ENCODE data around the gene NEU1. TPM values are rescaled to one million over a fixed set of nuclear protein-coding genes. Genes with fewer than 3 reads are reported as not detected.
"Not testable (repeated sequence)": the region's sequence is repeated elsewhere in the genome, so short reads cannot be mapped to it uniquely, and the experiment has no call there.

NEU1 gene
- 25.0 TPM for polyA plus RNA-seq

DNA sequence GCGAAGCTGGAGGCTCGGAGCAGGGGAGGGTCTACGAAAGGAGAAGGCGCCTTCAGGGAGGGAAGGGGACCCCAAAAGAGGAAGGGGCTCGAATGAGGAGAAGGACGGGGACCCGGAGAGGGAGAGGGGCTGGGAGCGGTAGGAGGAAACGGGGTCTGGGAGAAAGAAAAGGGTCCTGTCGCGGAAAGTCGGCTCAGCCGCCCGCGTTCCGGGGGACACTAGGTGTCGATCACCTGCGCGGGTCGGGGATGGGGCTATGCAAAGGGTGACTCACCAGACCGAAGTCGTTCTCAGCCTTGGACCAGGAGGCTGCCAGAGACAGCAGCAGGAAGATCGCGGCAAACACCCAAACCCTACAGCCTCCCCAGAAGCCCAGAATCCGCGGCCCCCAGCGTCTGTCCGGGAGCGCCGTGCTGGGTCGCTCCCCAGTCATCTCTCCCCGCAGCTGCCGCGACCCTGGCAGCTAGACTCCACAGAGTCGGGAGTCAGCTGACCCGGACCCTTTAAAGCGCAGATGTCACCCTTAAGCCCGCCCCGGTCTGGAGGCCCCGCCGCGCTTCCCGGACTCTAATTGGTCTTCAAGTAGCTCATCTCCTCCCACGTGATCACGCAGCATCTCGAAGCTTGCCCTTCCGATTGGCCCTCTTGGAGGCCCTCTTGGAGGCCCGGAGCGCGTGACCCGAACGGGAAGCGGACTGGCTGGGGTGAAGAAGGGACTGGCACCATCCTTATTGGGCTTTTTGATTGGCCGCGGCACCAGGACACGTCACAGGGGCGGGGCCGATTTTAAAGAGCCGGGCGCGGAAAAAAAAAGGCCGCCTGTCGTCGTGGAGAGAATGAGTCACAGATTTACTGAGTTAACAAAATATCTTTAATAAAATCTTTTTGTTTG lies at the start of gene NEU1:
NEU1 (minus strand) TSS at position 478 of the 892 bp plus-strand sequence; CDS start at position 433, 45 bp downstream.
- H3K27me3 Mint-ChIP-seq: no peaks in the 10 kb centered on the region
- peak within 1 kb of the TSS; percentile 85 to 97 (median 96) for H3K27ac Mint-ChIP-seq
- H3K4me3 Mint-ChIP-seq: peak within 1 kb of the TSS; percentile 85 to 98 (median 95)
- H3K36me3 Mint-ChIP-seq: peaks cover 5% of the 10 kb centered on the region
- H3K4me1 Mint-ChIP-seq: peaks cover 13 to 17% (median 14%) of the 10 kb centered on the region in 3 donors
- no peaks in the 10 kb centered on the region for H3K9me3 Mint-ChIP-seq

DNA sequence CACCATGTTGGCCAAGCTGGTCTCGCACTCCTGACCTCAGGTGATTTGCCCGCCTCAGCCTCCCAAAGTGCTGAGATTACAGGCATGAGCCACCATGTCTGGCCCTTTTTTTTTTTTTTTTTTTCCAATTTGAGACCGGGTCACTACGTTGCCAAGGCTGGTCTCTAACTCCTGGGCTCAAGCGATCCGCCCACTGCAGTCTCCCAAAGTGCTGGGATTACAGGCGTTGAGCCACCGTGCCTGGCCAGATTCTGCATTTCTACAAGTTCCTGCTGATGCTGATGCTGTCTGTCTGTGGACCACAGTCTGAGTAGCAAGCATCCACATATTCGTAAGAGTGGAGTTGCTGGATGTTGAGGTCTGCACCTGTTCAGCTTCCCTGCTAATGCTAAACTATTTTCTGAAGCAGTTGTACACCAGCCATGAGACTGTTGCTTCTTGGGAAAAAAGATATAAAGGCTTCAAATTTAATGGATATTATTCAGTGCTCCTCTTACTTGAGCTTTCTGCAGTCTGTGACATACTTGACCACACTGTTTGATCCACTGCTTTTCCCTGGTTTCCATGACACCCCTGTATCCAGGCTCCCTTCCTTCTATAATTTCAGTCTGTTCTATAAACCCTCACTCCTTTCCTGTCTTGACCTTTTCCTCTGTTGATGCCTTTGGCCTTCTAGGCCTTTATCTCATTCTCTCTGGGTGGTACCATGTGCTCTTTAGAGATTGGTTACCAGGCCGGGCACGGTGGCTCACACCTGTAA lies 49.4 kb upstream of the NEU1 start:
- Mint-ChIP-seq H3K27me3 (peaks cover 21% of the 10 kb centered on the region), H3K4me1 (peaks cover 4 to 8% (median 8%) of the 10 kb centered on the region in 3 donors), H3K36me3 (peaks cover 3% of the 10 kb centered on the region), H3K9me3 (no peaks in the 10 kb centered on the region), H3K27ac (no peak overlapping the region), H3K4me3 (peak overlapping the region in 1 of 4 donors; percentile 22)

DNA sequence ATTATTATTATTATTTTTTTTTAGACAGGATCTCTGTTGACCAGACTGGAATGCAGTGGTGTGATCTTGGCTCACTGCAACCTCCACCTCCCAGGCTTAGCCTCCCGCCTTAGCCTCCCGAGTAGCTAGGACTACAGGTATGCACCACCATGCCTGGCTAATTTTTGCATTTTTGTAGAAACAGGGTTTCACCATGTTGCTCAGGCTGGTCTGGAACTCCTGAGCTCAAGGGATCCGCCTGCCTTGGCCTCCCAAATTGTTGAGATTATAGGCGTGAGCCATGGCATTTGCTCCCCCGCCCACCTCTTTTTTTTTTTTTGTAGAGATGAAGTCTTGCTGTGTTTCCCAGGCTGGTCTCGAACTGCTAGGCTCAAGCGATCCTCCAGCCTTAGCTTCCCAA lies 46.7 kb upstream of the NEU1 start:
- Mint-ChIP-seq H3K4me3 (peak overlapping the region in 1 of 4 donors; percentile 32), H3K27ac (peak overlapping the region in 1 of 3 donors; percentile 42), H3K27me3 (peaks cover 20% of the 10 kb centered on the region)
- not testable (repeated sequence) for H3K36me3 Mint-ChIP-seq, H3K9me3 Mint-ChIP-seq, H3K4me1 Mint-ChIP-seq

DNA sequence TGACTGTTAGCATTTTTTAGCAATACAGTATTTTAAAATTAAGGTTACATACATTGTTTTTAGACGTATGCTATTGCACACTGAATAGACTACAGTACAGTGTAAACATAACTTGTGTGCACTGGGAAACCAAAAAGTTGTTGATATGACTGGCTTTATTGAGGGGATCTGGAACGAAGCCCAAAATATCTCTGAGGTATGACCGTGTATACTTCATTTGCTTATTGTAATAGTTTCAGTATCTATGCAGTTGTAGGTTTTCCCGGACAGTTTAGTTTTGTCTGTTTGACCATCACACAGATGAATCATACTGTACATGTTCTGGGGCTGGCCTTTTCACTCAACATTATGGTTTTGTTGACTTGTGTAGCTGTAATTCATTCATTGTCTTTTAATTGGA lies 46.2 kb upstream of the NEU1 start:
- no peaks in the 10 kb centered on the region for H3K36me3 Mint-ChIP-seq
- H3K4me3 Mint-ChIP-seq: peak overlapping the region in 2 of 4 donors; percentile 47 to 83
- H3K27ac Mint-ChIP-seq: no peak overlapping the region
- H3K4me1 Mint-ChIP-seq: peaks cover 4 to 8% (median 6%) of the 10 kb centered on the region in 3 donors
- peaks cover 20% of the 10 kb centered on the region for H3K27me3 Mint-ChIP-seq
- no peaks in the 10 kb centered on the region for H3K9me3 Mint-ChIP-seq

- H3K27me3 Mint-ChIP-seq: peaks cover 19% of the 10 kb centered on the region
- not testable (repeated sequence) for H3K9me3 Mint-ChIP-seq, H3K27ac Mint-ChIP-seq, H3K36me3 Mint-ChIP-seq, H3K4me1 Mint-ChIP-seq
- peak overlapping the region in 2 of 4 donors; percentile 47 to 83 for H3K4me3 Mint-ChIP-seq
Measured at GRCh38 chr6:31908255-31908654, 45.6 kb upstream of the NEU1 start.

- Mint-ChIP-seq H3K4me1 (peaks cover 12 to 15% (median 15%) of the 10 kb centered on the region in 3 donors), H3K27me3 (peaks cover 14% of the 10 kb centered on the region), H3K4me3 (no peak overlapping the region), H3K9me3 (no peaks in the 10 kb centered on the region), H3K27ac (no peak overlapping the region), H3K36me3 (no peaks in the 10 kb centered on the region)
Measured at GRCh38 chr6:31907158-31907813, 44.7 kb upstream of the NEU1 start.

GRCh38 chr6:31906727-31907126 lies 44.1 kb upstream of the NEU1 start:
- H3K9me3 Mint-ChIP-seq, H3K27ac Mint-ChIP-seq, H3K27me3 Mint-ChIP-seq, H3K36me3 Mint-ChIP-seq: not testable (repeated sequence)
- peak overlapping the region in 1 of 4 donors; percentile 64 for H3K4me3 Mint-ChIP-seq
- H3K4me1 Mint-ChIP-seq: peaks cover 13 to 15% (median 15%) of the 10 kb centered on the region in 3 donors

GRCh38 chr6:31906122-31906521 lies 43.5 kb upstream of the NEU1 start:
- Mint-ChIP-seq H3K4me3 (peak overlapping the region in 1 of 4 donors; percentile 64), H3K36me3 (no peaks in the 10 kb centered on the region), H3K9me3 (no peaks in the 10 kb centered on the region), H3K27ac (no peak overlapping the region), H3K4me1 (peaks cover 13 to 15% (median 15%) of the 10 kb centered on the region in 3 donors), H3K27me3 (peaks cover 7% of the 10 kb centered on the region)

DNA sequence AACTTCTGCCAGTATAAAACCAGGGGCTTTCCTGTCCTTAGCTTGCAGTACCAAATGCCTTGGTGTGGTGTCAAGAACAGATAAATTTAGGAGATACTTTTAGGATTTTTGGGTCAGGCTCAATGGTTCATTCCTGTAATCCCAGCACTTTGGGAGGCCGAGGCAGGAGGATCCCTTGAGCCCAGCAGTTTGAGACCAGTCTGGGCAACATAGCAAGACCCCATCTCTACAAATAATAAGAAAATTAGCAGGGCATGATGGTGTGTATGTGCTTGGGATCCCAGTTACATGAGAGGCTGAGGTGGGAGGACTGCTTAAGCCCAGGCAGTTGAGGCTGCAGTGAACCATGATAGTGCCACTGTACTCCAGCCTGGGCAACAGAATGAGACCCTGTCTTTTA lies 42.4 kb upstream of the NEU1 start:
- Mint-ChIP-seq H3K36me3 (no peaks in the 10 kb centered on the region), H3K4me1 (peaks cover 12 to 15% (median 13%) of the 10 kb centered on the region in 3 donors), H3K4me3 (peak overlapping the region in 2 of 4 donors; percentile 23 to 50), H3K27me3 (peaks cover 3% of the 10 kb centered on the region), H3K27ac (no peak overlapping the region), H3K9me3 (no peaks in the 10 kb centered on the region)

GRCh38 chr6:31903957-31904356 lies 41.3 kb upstream of the NEU1 start:
- Mint-ChIP-seq H3K9me3 (no peaks in the 10 kb centered on the region), H3K36me3 (no peaks in the 10 kb centered on the region), H3K27ac (no peak overlapping the region), H3K4me1 (peaks cover 13 to 16% (median 14%) of the 10 kb centered on the region in 3 donors), H3K4me3 (peak overlapping the region in 1 of 4 donors; percentile 60), H3K27me3 (peaks cover 3% of the 10 kb centered on the region)

GRCh38 chr6:31901953-31902643 lies 39.5 kb upstream of the NEU1 start, which contains the start of gene ZBTB12:
Gene ZBTB12, minus strand, starts transcription at chr6:31902086. Its CDS starts 781 bp downstream, at chr6:31901305.
- peak within 1 kb of the TSS; percentile 77 to 96 (median 90) for H3K4me3 Mint-ChIP-seq
- peaks cover 3% of the 10 kb centered on the region for H3K27me3 Mint-ChIP-seq
- peaks cover 13 to 22% (median 18%) of the 10 kb centered on the region in 3 donors for H3K4me1 Mint-ChIP-seq
- H3K27ac Mint-ChIP-seq: peak within 1 kb of the TSS; percentile 43 to 92 (median 63)
- no peaks in the 10 kb centered on the region for H3K36me3 Mint-ChIP-seq
- H3K9me3 Mint-ChIP-seq: no peaks in the 10 kb centered on the region

DNA sequence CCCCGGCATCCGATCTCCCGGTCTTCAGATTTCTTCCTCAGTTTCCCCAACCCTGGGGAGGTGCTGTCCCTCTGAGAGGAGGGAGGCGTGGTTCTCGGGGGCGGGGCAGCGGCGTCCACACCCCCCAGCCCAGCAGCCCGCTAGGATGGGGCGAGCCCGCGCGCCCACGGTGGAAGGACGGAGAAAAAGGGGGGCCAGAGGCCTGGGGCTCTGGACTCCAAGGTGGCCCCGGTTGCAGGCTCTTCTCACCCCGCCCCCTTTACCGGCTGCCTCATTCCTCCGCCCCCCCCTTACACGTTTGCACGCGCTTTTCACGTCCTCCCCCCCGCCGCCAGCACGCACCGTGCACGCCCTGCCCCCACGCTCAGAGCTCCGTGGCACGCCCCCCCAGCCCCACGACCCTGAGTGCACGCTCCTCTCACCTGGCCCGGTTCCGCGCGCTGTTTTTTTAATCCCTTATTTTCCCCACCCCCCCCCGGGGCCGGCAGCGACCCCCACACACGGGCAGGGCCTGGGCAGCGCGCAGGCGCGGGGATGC lies 38.9 kb upstream of the NEU1 start:
- H3K4me3 Mint-ChIP-seq: peak overlapping the region; percentile 70 to 93 (median 76)
- H3K4me1 Mint-ChIP-seq: peaks cover 13 to 22% (median 20%) of the 10 kb centered on the region in 3 donors
- no peaks in the 10 kb centered on the region for H3K36me3 Mint-ChIP-seq
- no peaks in the 10 kb centered on the region for H3K9me3 Mint-ChIP-seq
- peaks cover 3% of the 10 kb centered on the region for H3K27me3 Mint-ChIP-seq
- H3K27ac Mint-ChIP-seq: peak overlapping the region; percentile 10 to 63 (median 43)

GRCh38 chr6:31900917-31901414 lies 38.3 kb upstream of the NEU1 start:
- peak overlapping the region; percentile 70 to 93 (median 76) for H3K4me3 Mint-ChIP-seq
- H3K9me3 Mint-ChIP-seq: no peaks in the 10 kb centered on the region
- no peaks in the 10 kb centered on the region for H3K27me3 Mint-ChIP-seq
- peaks cover 13 to 24% (median 23%) of the 10 kb centered on the region in 3 donors for H3K4me1 Mint-ChIP-seq
- no peaks in the 10 kb centered on the region for H3K36me3 Mint-ChIP-seq
- peak overlapping the region; percentile 27 to 43 (median 31) for H3K27ac Mint-ChIP-seq
